ENCODE results near the gene NOCT.
"Not testable (repeated sequence)": the region's sequence is repeated elsewhere in the genome, so short reads cannot be mapped to it uniquely, and the experiment has no call there.

Gene NOCT

DNA sequence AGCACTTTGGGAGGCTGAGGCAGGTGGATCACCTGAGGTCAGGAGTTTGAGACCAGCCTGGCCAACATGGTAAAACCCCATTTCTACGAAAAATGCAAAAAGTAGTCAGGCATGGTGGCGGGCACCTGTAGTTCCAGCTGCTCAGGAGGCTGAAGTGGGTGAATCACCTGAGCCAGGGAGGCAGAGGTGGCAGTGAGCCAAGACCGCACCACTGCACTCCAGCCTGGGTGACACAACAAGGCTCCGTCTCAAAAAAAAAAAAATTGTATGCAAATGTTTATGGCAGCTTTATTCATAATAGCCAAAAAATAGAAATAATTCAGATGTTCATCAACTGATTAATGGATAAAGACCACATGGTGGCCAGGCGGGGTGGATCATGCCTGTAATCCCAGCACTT is 9.8 kb upstream of the NOCT start:
- no peak overlapping the region for H3K4me2 ChIP-seq
- peaks cover 0 to 6% (median 0%) of the 10 kb centered on the region in 10 experiments; a peak in 2 of 20 replicates for H3K4me1 ChIP-seq
- no peak overlapping the region for H3K27ac ChIP-seq
- no peak overlapping the region for H3K4me3 ChIP-seq
- peaks cover 17 to 26% (median 19%) of the 10 kb centered on the region in 11 experiments for H3K9me3 ChIP-seq (replicated peaks in 1 of 11)
- TF ChIP-seq Cebpa-rat (IDR thresholded peaks at IDR 0.05), result no peak
- H4K20me1 ChIP-seq, result no peaks in the 10 kb centered on the region
- H3K36me3 ChIP-seq, result peaks cover 0 to 10% (median 0%) of the 10 kb centered on the region in 11 experiments; a peak in 2 of 22 replicates
- H3K9ac ChIP-seq, result no peak overlapping the region
- H3K27me3 ChIP-seq, result no peaks in the 10 kb centered on the region

DNA sequence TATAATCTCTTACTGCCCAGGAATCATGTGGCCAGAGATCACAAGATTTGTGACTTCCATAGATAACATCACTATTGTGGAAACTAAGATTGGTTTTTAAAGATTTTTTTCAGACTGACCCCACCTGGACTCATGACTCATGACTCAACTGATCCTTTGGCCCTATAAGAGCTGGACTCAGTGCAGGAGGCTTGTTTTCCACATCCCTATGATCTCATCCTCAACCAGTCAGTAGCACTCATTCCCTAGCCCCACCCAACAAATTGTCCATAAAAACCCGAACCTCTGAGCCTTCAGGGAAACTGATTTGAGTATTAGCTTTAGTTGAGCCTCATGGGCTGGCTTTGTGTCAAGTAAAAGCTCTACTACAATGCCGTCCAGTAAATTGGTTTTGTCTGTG is 7.9 kb upstream of the NOCT start:
- H3K36me3 ChIP-seq, result peaks cover 0 to 10% (median 0%) of the 10 kb centered on the region in 11 experiments; a peak in 2 of 22 replicates
- TF ChIP-seq Cebpa-rat (IDR thresholded peaks at IDR 0.05), result no peak
- H3K4me2 ChIP-seq, result no peak overlapping the region
- no peak overlapping the region for H3K9ac ChIP-seq
- no peaks in the 10 kb centered on the region for H3K4me1 ChIP-seq
- no peaks in the 10 kb centered on the region for H3K27me3 ChIP-seq
- H3K4me3 ChIP-seq, result no peak overlapping the region
- no peaks in the 10 kb centered on the region for H4K20me1 ChIP-seq
- no peak overlapping the region for H3K27ac ChIP-seq
- peaks cover 17 to 26% (median 19%) of the 10 kb centered on the region in 11 experiments for H3K9me3 ChIP-seq (replicated peaks in 1 of 11)

DNA sequence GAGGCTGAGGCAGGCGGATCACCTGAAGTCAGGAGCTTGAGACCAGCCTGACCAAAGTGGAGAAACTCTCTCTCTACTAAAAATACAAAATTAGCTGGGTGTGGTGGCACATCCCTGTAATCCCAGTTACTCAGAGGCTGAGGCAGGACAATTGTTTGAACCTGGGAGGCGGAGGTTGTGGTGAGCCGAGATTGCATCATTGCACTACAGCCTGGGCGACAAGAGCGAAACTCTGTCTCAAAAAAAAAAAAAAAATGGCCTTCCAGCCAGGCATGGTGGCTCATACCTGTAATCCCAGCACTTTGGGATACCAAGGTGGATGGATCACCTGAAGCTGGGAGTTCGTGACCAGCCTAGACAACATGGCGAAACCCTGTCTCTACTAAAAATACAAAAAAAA is 7.3 kb upstream of the NOCT start:
- H4K20me1 ChIP-seq, H3K36me3 ChIP-seq, H3K9ac ChIP-seq, H3K4me3 ChIP-seq, H3K27ac ChIP-seq, H3K4me1 ChIP-seq, H3K27me3 ChIP-seq, H3K4me2 ChIP-seq: not testable (repeated sequence)
- H3K9me3 ChIP-seq (replicated peaks in 1 of 11), result peaks cover 17 to 26% (median 19%) of the 10 kb centered on the region in 11 experiments

DNA sequence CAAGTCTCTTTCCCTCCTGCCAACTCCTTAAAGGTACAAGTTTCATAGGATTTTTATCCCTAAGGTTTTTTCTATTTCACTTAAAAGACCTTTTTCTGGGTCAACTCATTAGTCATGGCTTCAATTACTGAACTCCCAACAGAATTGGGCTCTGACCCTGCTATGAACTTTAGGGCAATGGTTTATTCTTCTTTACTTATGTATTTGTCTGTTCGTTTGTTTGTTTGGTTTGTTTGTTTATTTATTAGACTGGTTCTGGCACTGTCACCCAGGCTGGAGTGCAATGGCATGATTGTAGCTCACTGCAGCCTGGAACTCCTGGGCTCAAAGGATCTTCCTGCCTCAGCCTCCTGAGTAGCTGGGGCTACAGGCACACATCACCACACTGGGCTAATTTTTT is 5.9 kb upstream of the NOCT start:
- H3K9ac ChIP-seq, result no peak overlapping the region
- H3K4me3 ChIP-seq, result no peak overlapping the region
- H3K36me3 ChIP-seq, result peaks cover 0 to 10% (median 0%) of the 10 kb centered on the region in 11 experiments; a peak in 2 of 22 replicates
- no peak overlapping the region for H3K27ac ChIP-seq
- H3K4me2 ChIP-seq, result no peak overlapping the region
- no peaks in the 10 kb centered on the region for H4K20me1 ChIP-seq
- peaks cover 7 to 17% (median 11%) of the 10 kb centered on the region in 10 experiments for H3K4me1 ChIP-seq
- peaks cover 17 to 26% (median 19%) of the 10 kb centered on the region in 11 experiments for H3K9me3 ChIP-seq (replicated peaks in 1 of 11)
- no peaks in the 10 kb centered on the region for H3K27me3 ChIP-seq
- TF ChIP-seq Cebpa-rat (IDR thresholded peaks at IDR 0.05), result no peak

DNA sequence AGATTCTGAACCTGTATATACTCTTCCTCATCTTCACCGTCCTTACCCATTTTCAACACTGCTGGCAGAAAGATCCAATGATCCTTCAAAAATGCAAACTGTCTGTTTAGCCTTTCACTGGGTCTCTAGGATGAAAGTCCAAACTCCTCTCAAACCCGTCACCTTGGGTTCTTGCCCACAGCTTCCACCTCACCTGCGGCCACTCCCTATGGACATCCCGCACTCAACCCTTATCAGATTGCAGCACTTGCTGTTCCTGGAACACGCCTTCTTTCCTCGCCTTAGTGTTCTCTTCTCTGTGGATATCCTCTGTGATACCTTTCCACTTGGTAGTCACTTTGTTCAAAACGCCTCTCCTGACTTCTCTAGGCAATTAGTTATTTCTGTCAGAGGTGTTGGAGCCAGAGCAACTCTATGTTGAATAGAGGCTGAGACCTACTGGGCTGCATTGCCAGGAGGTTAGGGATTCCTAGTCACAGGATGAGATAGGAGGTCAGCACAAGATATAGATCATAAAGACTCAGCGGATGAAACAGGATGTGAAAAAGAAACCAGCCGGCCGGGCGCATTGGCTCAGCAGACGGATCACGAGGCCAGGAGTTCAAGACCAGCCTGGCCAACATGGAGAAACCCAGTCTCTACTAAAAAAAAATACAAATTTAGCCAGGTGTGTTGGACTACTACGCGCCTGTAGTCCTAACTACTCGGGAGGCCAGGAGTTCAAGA is 4.2 kb upstream of the NOCT start:
- H3K4me1 ChIP-seq, result peaks cover 12 to 22% (median 16%) of the 10 kb centered on the region in 10 experiments
- H3K4me2 ChIP-seq, result no peak overlapping the region
- H3K4me3 ChIP-seq, result no peak overlapping the region
- no peak overlapping the region for H3K9ac ChIP-seq
- peaks cover 17 to 26% (median 19%) of the 10 kb centered on the region in 11 experiments for H3K9me3 ChIP-seq (replicated peaks in 1 of 11)
- peaks cover 0 to 8% (median 0%) of the 10 kb centered on the region in 11 experiments; a peak in 6 of 22 replicates for H4K20me1 ChIP-seq
- no peak overlapping the region for H3K27ac ChIP-seq
- H3K27me3 ChIP-seq, result no peaks in the 10 kb centered on the region
- no peak for TF ChIP-seq Cebpa-rat (IDR thresholded peaks at IDR 0.05)
- H3K36me3 ChIP-seq, result peaks cover 0 to 10% (median 0%) of the 10 kb centered on the region in 11 experiments; a peak in 2 of 22 replicates

DNA sequence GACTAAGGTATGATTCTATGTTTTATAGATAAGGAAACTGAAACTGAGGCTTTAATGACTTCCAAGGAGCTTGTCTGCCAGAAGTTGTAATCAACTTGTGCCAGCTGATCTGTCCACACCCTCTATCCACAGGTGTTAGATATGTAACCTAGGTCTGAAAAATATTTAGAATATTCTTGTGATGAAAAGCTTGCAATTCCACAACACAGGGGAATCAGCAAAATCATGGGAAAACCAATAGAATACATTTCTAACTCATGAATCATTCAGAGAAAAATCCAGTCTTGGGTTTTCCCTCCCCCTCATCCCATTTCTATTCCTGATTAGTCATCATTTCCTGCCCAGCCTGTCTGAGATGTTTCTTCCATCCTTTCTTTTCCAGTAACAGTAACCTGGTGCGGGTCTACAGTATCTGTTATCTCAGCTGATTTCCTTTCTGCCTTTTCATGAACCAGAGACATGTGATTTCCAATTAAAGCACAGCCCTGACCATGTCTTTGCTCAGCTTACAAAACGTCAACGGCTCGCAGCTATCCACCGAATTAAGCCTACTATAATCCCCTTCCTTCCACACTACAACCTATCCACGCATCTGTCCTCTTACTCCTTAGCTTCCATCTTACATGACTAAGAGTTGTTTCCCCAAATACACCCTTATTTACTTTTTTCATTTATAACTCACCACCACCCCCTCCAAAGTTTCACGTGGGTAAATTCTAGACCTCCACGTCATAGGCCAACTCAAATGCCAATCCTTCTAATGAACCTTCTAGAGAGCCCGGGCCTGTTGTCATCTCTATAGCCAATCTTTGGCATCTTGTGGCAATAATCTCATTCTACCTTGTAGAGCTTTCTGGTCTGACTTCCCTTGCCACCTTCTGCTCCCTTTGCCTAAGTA is 961 bp upstream of the NOCT start:
- Histone ChIP-seq H3K27ac (peak overlapping the region; percentile 86 to 99 (median 94)), H3K9me3 (replicated peaks in 1 of 11) (no peaks in the 10 kb centered on the region), H3K4me3 (peak overlapping the region; percentile 77 to 97 (median 90); a peak in 19 of 20 replicates), H3K4me1 (peaks cover 36 to 53% (median 44%) of the 10 kb centered on the region in 10 experiments), H3K4me2 (peak overlapping the region; percentile 77 to 94 (median 84)), H3K27me3 (no peaks in the 10 kb centered on the region), H3K9ac (peak overlapping the region; percentile 85 to 98 (median 93); a peak in 21 of 22 replicates), H3K36me3 (peaks cover 0 to 14% (median 8%) of the 10 kb centered on the region in 11 experiments; a peak in 12 of 22 replicates), H4K20me1 (peaks cover 11 to 40% (median 25%) of the 10 kb centered on the region in 11 experiments; a peak in 19 of 22 replicates)
- TF ChIP-seq Cebpa-rat (IDR thresholded peaks at IDR 0.05), result no peak

DNA sequence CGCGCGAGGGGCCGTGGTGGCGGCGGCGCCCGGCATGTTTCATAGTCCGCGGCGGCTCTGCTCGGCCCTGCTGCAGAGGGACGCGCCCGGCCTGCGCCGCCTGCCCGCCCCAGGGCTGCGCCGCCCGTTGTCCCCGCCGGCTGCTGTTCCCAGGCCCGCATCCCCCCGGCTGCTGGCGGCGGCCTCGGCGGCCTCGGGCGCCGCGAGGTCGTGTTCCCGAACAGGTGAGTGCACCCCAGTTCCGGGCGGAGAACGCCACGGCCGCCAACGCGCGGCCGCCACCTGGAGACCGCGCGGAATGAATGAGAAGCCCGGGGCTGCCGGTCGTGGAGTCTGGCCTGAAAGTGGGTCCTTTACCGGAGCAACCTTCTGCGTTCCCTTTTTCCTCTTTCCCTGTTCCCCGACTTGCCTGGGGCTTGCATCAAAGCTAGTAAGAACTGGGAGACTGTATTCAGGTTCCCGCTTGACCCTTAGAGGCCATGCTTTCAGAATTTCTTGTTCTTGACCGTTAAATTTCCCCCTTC is 429 bp downstream of the NOCT start:
- Histone ChIP-seq H3K4me2 (peak overlapping the region; percentile 77 to 94 (median 84)), H4K20me1 (peaks cover 12 to 54% (median 39%) of the 10 kb centered on the region in 11 experiments; a peak in 21 of 22 replicates), H3K4me3 (peak overlapping the region; percentile 77 to 97 (median 90)), H3K4me1 (peaks cover 43 to 66% (median 53%) of the 10 kb centered on the region in 10 experiments), H3K27me3 (no peaks in the 10 kb centered on the region), H3K9me3 (replicated peaks in 1 of 11) (no peaks in the 10 kb centered on the region), H3K9ac (peak overlapping the region; percentile 85 to 98 (median 93)), H3K36me3 (peaks cover 0 to 28% (median 21%) of the 10 kb centered on the region in 11 experiments; a peak in 15 of 22 replicates), H3K27ac (peak overlapping the region; percentile 86 to 99 (median 94); a peak in 21 of 22 replicates)
- TF ChIP-seq Cebpa-rat (IDR thresholded peaks at IDR 0.05), result no peak

DNA sequence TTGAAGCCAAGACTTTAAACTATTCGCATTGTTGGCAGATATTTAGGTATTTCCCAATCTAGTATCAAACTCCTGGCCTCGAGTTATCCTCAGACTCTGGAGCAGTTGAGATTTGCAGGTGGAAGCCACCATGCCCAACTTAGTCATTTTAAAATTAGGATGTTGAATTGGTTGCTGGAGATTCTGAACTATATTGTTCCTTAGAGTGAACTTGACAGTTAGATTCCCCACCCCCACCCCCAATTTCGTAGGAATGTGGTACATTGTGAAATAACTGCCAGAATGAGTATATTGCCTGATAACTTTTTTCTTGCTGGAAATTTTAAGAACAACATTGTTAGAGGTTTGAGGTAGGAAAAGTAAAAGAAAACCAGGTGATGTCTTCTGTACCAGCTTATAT is 2.3 kb downstream of the NOCT start:
- Histone ChIP-seq H3K9ac (peak overlapping the region in 9 of 11 experiments; percentile 0 to 96 (median 34); a peak in 11 of 22 replicates), H4K20me1 (peaks cover 12 to 72% (median 57%) of the 10 kb centered on the region in 11 experiments; a peak in 21 of 22 replicates), H3K27me3 (no peaks in the 10 kb centered on the region), H3K36me3 (peaks cover 0 to 41% (median 35%) of the 10 kb centered on the region in 11 experiments; a peak in 17 of 22 replicates), H3K4me2 (peak overlapping the region; percentile 77 to 94 (median 84)), H3K27ac (peak overlapping the region in 6 of 11 experiments; percentile 7 to 41 (median 20); a peak in 8 of 22 replicates), H3K9me3 (replicated peaks in 1 of 11) (no peaks in the 10 kb centered on the region), H3K4me3 (peak overlapping the region in 9 of 10 experiments; percentile 0 to 97 (median 90); a peak in 13 of 20 replicates), H3K4me1 (peaks cover 43 to 77% (median 54%) of the 10 kb centered on the region in 10 experiments)
- no peak for TF ChIP-seq Cebpa-rat (IDR thresholded peaks at IDR 0.05)

All from BLaER1 treated with 17β-estradiol and CSF1 and Interleukin-3, amounts not matched to agents 10 nM and 100 nM (cell line).